Stimulated activated naive CD8-positive, alpha-beta T cell treated with anti-CD3 and anti-CD28 coated beads, Interleukin-15, Interleukin-2, amounts not matched to agents 100 ng/mL and 50 ng/mL, for 24 hours (primary cell): ENCODE data around the gene TEX101.
A peak's percentile ranks its signal among the peaks of the same experiment; 100 is the strongest.

Source experiments
- H3K27ac Mint-ChIP-seq: one replicate; pipeline ENCODE4 v1.8.0; 2021; ENCODE audit warnings: mild to moderate bottlenecking, mixed read lengths
- H3K27me3 Mint-ChIP-seq: one replicate; pipeline ENCODE4 v1.8.0; 2021; ENCODE audit warnings: mixed read lengths
- H3K36me3 Mint-ChIP-seq: one replicate; pipeline ENCODE4 v1.8.0; 2021; ENCODE audit warnings: low read depth, mixed read lengths
- H3K4me1 Mint-ChIP-seq: one replicate; pipeline ENCODE4 v1.8.0; 2021; ENCODE audit warnings: low read depth, mixed read lengths
- H3K4me3 Mint-ChIP-seq: one replicate; pipeline ENCODE4 v1.8.0; 2021; ENCODE audit warnings: mild to moderate bottlenecking, mixed read lengths
- H3K9me3 Mint-ChIP-seq: one replicate; pipeline ENCODE4 v1.8.0; 2021; ENCODE audit warnings: mixed read lengths

Gene TEX101

DNA sequence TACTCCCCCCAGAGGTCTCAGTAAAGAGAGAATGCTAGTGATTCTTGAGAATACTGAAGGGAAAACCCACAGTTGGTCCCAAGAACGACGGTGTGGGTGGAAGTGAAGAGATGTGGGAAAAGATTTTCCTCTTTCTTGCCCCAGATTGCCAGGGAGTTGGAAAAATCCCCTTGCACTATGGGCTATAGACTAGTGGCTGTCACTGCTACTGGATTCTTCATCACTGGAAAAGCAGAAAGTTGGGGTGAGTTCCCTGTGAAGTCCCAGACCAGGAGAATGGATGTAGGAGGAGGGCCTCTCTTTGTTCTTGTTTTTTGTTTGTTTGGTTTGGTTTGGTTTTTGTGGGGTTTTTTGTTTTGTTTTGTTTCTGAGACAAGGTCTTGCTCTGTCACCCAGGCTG lies 39.3 kb downstream of the TEX101 start:
- Mint-ChIP-seq H3K27ac (no peak overlapping the region), H3K4me3 (no peak overlapping the region), H3K36me3 (no peaks in the 10 kb centered on the region), H3K4me1 (peaks cover 14% of the 10 kb centered on the region), H3K27me3 (no peaks in the 10 kb centered on the region), H3K9me3 (no peaks in the 10 kb centered on the region)

DNA sequence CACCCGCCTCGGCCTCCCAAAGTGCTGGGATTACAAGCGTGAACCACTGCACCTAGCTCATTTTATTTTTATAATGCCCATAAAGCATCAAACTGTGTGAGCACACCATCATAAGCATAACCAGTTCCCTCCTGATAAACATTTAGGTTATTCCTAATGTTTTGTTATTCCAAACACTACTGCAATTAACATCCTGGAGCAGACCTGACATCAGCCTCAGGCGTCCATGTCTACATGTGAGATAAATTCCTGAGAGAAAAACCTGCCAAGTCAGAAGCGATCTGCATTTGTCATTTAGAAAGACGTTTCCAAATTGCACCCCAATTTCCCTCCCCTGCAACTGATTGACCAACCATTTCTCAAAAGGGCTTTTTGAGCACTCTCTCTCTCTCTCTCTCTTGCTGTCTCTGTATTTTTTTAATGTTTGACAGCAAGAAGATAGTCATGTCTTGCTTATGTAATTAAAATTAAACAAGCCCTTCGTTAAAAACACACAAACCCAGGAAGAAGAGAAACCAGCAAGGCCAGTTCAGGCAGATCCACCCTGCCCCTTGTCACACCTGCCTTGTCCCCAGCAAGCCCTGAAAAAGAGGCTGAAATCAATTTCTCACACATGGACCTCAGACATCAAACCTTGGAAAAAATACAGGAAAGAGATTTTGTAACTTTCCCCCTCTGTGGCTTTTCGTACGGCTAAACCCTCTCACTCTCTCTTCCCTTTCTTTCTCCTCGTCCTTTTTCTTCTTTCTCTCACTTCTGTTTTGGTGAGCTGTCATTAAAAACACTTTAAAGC lies 40.8 kb downstream of the TEX101 start:
- Mint-ChIP-seq H3K9me3 (no peaks in the 10 kb centered on the region), H3K27ac (no peak overlapping the region), H3K36me3 (no peaks in the 10 kb centered on the region), H3K4me1 (peaks cover 13% of the 10 kb centered on the region), H3K4me3 (no peak overlapping the region), H3K27me3 (no peaks in the 10 kb centered on the region)

DNA sequence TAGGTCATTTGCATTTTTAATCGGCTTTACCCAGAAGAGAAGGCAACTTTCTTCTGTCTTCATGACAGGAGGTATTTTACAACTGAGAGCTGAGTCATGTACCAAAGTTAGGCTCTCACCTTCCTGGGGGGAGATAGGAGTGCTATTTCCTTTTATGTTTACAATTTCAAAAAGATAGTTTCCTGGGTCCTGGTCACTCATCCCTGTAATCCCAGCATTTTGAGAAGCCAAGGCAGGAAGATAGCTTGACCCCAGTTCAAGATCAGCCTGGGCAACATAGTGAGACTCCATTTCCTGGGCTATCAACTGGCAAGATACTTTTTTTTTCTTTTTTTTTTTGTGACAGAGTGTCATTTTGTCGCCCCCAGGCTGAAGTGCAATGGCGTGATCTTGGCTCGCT lies 43.1 kb downstream of the TEX101 start:
- no peaks in the 10 kb centered on the region for H3K27me3 Mint-ChIP-seq
- no peaks in the 10 kb centered on the region for H3K9me3 Mint-ChIP-seq
- H3K27ac Mint-ChIP-seq = no peak overlapping the region
- peaks cover 30% of the 10 kb centered on the region for H3K4me1 Mint-ChIP-seq
- no peaks in the 10 kb centered on the region for H3K36me3 Mint-ChIP-seq
- no peak overlapping the region for H3K4me3 Mint-ChIP-seq

DNA sequence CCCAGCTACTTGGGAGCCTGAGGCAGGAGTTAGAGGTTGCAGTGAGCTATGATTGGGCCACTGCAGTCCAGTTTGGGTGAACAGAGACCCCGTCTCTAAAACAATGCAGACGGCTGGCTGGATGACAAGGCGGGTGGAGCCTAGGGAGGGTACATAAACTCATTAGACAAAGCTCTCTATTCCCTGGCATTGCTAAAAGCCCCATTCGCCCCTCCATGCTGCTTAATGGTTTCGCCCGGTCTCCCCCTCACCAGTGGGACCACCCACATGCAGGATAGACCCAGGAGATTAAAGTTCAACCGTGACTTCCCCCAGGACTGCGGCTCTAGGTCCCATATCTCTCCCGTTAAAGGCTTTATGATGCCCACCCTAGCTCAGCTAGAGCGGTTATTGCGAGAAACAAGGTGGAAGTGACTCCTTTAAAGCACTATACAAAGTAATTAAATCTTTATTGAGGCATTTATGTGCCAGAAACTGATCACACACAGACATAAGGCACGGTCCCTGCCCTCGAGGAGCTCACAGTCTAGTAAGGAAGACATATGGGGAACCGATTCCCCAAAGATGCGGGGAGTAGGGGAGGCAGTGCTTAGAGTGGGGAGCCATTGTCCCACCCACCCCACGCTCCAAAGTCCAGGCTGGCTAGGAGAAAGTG lies 45.8 kb downstream of the TEX101 start:
- H3K27me3 Mint-ChIP-seq = no peaks in the 10 kb centered on the region
- peaks cover 44% of the 10 kb centered on the region for H3K4me1 Mint-ChIP-seq
- no peak overlapping the region for H3K4me3 Mint-ChIP-seq
- H3K36me3 Mint-ChIP-seq = no peaks in the 10 kb centered on the region
- no peaks in the 10 kb centered on the region for H3K9me3 Mint-ChIP-seq
- no peak overlapping the region for H3K27ac Mint-ChIP-seq

DNA sequence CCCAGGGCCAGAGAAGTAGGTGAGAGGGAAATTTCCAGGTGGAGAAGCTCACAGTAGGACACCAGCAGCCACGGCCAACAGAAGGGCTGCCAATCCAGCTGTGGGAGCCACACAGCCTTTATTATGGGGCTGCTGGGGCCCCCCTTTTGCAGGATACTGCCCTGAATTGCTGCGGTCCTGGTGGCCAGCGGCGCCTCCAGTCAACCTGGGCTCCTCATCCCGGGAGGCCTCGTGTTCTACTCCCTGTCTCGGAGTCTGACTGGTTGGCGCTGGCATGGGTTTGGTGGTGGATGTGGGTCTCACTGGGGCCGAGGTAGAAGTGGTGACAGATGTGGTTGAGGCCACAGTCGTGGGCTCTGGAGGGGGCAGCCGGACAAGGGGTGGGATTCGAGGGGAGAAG lies 46.6 kb downstream of the TEX101 start:
- peak overlapping the region; percentile 89 for H3K4me3 Mint-ChIP-seq
- no peaks in the 10 kb centered on the region for H3K36me3 Mint-ChIP-seq
- peaks cover 44% of the 10 kb centered on the region for H3K4me1 Mint-ChIP-seq
- H3K9me3 Mint-ChIP-seq = no peaks in the 10 kb centered on the region
- H3K27me3 Mint-ChIP-seq = no peaks in the 10 kb centered on the region
- peak overlapping the region; percentile 76 for H3K27ac Mint-ChIP-seq

DNA sequence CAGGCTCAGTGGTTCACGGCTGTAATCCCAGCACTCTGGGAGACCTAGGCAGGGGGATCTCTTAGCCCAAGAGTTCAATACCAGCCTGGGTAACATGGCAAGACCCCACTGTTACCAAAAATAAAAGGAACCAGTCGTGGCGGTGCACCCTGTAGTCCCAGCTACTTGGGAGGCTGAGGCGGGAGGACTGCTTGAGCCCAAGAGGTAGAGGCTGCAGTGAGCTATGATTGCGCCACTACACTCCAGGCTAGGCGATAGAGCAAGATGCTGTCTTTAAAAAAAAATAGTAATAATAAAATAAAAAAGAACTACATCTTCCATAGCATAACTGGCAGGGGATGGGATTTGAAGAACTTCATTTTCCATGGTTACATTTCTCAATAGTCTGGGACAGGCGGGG lies 47.7 kb downstream of the TEX101 start:
- Mint-ChIP-seq H3K4me1 (peaks cover 48% of the 10 kb centered on the region), H3K9me3 (no peaks in the 10 kb centered on the region), H3K27ac (peak overlapping the region; percentile 76), H3K27me3 (no peaks in the 10 kb centered on the region), H3K36me3 (no peaks in the 10 kb centered on the region), H3K4me3 (peak overlapping the region; percentile 89)

DNA sequence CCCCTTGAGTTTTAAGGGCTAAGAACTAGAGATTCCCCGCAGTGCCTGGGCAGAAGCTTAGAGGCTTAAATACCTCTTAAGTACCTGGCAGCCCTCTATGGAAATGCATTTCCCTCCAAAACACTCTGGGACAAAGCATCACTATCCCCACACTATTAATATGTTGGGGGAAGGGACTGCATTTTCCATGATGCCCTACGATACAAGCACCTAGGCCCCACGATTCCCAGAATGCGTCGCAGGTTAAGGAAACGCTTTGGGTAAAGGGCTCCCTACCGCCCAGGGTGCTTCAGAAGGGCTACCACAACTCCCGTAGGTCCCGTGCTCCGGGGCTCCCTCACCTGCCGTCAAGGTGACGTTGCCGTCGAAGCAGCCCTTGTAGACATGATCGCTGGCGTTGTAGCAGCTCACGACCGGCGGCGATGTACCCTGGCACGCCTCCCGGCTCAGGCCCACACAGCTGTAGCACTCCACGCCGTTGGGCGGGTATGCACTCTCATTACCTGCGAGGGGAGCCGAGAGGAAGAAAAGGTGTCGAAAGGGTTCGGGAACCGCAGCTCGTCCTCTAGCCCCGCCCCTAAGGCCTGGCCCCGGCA lies 48.2 kb downstream of the TEX101 start:
- Mint-ChIP-seq H3K27ac (peak overlapping the region; percentile 76), H3K4me1 (peaks cover 53% of the 10 kb centered on the region), H3K27me3 (no peaks in the 10 kb centered on the region), H3K36me3 (no peaks in the 10 kb centered on the region), H3K9me3 (no peaks in the 10 kb centered on the region), H3K4me3 (peak overlapping the region; percentile 89)

DNA sequence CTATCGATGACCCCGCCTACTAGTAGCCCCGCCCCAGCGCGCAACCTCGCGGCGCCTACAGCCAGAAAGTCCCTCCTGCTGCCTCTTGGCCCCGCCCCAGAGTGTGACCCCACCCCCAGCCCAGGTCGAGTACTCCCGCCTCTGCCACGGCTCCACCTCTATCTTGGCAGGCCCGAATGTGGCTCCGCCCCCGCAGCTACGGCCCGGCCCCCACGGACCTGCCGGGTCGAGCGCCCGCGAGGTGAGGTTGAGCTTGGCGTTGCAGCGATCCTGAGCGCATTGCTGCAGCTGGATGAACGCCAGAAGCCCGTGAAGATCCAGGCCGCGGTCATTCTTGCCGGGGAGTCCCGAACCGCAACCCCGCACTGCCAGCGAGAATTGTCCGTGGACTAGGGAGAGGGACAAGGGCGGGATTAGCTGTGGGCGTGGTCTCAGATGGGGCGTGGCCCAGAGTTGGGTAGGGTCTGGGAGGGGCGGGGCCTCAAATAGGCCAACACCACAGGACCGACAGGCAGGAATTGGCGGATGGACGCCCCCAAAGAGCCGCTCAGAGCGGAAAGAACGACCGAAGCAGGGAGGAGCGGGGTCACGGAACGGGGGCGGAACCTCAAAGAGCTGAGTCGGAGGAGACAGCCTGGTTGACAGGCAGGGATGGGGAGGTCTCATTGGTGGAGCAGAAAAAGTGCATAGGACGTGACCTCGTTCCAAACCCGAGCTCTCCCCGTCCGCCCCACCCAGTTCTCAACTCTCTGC lies 48.9 kb downstream of the TEX101 start:
- Mint-ChIP-seq H3K4me3 (peak overlapping the region; percentile 89), H3K27ac (peak overlapping the region; percentile 89), H3K9me3 (no peaks in the 10 kb centered on the region), H3K36me3 (no peaks in the 10 kb centered on the region), H3K4me1 (peaks cover 60% of the 10 kb centered on the region), H3K27me3 (no peaks in the 10 kb centered on the region)

DNA sequence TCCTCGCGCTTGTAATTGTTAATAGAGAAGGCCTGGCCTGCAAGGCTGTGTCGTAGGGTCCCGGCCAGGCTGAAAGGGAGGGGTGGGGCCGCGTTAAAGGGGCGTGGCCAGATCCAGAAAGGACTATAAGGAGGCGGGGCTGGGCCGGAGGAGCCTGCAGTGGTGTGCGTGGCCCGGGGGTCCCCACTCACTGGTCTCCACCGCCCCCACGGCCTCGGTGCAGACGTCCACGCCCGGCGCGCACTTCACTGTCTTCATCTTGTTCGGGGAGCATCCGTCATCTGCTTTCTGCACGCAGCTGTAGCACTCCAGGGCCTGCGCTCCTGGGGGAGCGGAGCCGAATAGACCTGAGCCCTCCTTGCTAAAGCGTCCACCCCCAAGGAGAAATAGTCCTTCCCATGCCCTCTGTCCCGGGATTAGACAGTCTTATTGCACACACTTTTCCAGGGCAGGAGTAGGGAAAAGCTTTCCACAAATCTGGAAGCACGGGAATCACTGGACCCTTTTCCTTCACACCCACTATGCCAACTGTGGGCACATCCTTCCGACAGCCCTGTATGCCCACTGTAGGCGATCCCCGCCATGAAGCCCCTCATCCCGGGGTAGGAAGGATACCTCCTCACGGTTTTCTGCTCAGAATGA lies 49.6 kb downstream of the TEX101 start:
- no peaks in the 10 kb centered on the region for H3K27me3 Mint-ChIP-seq
- H3K9me3 Mint-ChIP-seq = no peaks in the 10 kb centered on the region

DNA sequence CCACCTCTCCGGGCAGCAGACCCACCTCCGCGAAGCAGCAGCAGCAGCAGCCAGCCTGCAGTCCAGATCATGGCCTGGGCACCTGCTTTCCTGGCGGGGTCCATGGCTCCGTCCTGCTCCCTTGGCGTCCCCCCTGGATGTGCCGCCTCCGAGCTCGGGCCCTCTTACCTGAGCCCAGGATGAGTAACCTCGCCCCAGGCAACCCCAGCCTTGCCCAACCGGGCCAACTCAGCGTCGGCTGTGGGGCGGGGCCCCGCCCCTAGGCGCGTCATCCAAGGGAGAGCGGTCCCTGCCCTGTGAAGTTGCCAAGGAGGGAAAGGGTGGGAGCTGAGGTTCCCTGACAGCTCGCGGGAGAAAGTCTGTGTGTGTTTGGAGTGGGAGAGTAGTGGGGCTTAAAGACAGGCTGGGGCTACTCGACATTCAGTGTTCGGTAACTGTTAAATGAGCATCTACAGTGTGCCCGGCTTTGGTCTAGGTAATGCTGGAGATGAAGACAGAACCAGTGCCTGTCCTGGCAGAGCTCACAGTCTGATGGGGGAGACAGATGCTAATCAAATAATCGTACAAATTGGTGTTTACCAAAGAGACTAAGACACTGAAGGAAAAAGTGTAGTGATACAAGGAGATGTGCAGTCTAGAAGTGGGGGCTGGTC lies 50.9 kb downstream of the TEX101 start, which contains the start of gene LYPD3:
Gene LYPD3, minus strand, starts transcription at position 141 of the 653 bp plus-strand sequence. Its CDS starts 37 bp downstream, at position 104.
- Mint-ChIP-seq H3K9me3 (no peaks in the 10 kb centered on the region), H3K27ac (no peak within 1 kb of the TSS), H3K36me3 (no peaks in the 10 kb centered on the region), H3K4me1 (peaks cover 80% of the 10 kb centered on the region), H3K4me3 (peak within 1 kb of the TSS; percentile 89), H3K27me3 (no peaks in the 10 kb centered on the region)

More for the DNA sequence above, 49.6 kb downstream of the TEX101 start:
- Mint-ChIP-seq H3K27ac (peak overlapping the region; percentile 89), H3K36me3 (no peaks in the 10 kb centered on the region), H3K4me3 (peak overlapping the region; percentile 89), H3K4me1 (peaks cover 67% of the 10 kb centered on the region)

DNA sequence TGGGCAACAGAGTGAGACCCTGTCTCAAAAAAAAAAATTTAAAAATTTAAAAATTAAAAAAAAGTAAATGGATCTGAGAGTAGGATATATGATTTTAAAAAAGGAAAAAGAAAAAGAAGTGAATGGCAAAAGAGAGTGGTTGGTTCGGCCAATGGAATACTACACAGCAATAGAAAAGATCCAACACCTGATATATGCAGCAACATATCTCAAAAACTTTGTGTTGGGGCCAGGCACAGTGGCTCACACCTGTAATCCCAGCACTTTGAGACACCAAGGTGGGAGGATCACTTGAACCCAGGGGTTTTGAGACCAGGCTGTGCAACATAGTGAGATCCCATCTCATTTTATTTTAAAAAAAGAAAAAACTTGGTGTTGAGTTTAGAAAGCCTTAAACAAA lies 52.1 kb downstream of the TEX101 start:
- no peak overlapping the region for H3K4me3 Mint-ChIP-seq
- no peak overlapping the region for H3K27ac Mint-ChIP-seq

DNA sequence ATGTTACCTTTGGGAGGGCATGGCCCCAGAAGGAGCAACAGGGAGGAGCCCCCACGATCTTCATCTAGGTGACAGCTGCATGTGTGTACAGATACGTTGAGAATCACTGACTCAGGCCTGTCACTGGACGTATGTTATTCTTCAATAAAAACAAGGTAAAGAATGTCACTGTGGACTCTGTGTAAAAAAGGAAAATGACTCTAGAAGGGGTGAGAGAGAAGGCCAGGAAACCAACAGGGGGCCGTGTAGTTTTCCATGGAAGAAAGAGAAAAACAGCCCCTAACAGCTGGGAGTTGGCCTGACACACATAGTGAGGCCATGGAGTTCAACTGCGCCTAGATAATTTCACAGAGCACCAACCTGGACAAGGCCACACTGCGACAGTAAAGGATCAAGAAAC lies 52.6 kb downstream of the TEX101 start:
- no peak overlapping the region for H3K4me3 Mint-ChIP-seq
- H3K27me3 Mint-ChIP-seq = no peaks in the 10 kb centered on the region
- no peaks in the 10 kb centered on the region for H3K36me3 Mint-ChIP-seq
- no peaks in the 10 kb centered on the region for H3K9me3 Mint-ChIP-seq
- no peak overlapping the region for H3K27ac Mint-ChIP-seq
- H3K4me1 Mint-ChIP-seq = peaks cover 69% of the 10 kb centered on the region

More for the DNA sequence above, 52.1 kb downstream of the TEX101 start:
- Mint-ChIP-seq H3K9me3 (no peaks in the 10 kb centered on the region), H3K4me1 (peaks cover 74% of the 10 kb centered on the region), H3K36me3 (no peaks in the 10 kb centered on the region), H3K27me3 (no peaks in the 10 kb centered on the region)

DNA sequence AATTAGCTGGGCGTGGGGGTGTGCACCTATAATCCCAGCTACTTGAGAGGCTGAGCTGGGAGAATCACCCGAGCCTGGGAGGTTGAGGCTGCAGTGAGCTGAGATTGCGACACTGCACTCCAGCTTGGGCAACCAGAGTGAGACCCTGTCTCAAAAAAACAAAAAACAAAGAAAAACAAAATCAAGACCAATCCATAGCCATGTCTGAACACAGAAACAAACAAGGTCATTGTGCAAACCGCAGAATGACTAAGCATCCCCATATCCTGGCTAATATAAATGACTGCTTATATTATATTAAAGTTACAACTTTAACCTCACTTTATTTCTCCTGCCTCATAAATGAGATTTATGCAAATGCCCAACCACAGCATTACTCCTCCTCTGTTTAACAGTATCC lies 53.0 kb downstream of the TEX101 start:
- Mint-ChIP-seq H3K27ac (peak overlapping the region; percentile 12), H3K27me3 (no peaks in the 10 kb centered on the region), H3K4me1 (peaks cover 64% of the 10 kb centered on the region), H3K36me3 (no peaks in the 10 kb centered on the region), H3K9me3 (no peaks in the 10 kb centered on the region), H3K4me3 (no peak overlapping the region)
